DOHH2 (cell line): ENCODE results near the gene FFAR1.
A peak's percentile ranks its signal among the peaks of the same experiment; 100 is the strongest.

Source experiments
- H3F3A ChIP-seq: fragments of 200-600 bp; sonication (generic), shearing (Covaris generic); 2 replicates; pipeline ENCODE4 v1.6.0; 2016; ENCODE audit warnings: antibody characterized with exemption, mild to moderate bottlenecking; ENCODE audit not compliant: control insufficient read depth, insufficient read depth
- H3K27ac ChIP-seq: fragments of 200-600 bp; sonication (generic); 2 replicates; pipeline ENCODE4 v1.5.1; 2014; ENCODE audit warnings: low read depth, mild to moderate bottlenecking, low read length, moderate library complexity
- H3K27me3 ChIP-seq: fragments of 200-600 bp; sonication (generic); 2 replicates; pipeline ENCODE4 v1.6.1; 2014; ENCODE audit warnings: mild to moderate bottlenecking, low read length, mixed read lengths; ENCODE audit not compliant: control insufficient read depth
- H3K36me3 ChIP-seq: fragments of 200-600 bp; sonication (generic); 2 replicates; pipeline ENCODE4 v1.6.1; 2014; ENCODE audit warnings: mild to moderate bottlenecking, low read length, moderate library complexity, mixed read lengths; ENCODE audit not compliant: control insufficient read depth
- H3K4me1 ChIP-seq: fragments of 200-600 bp; sonication (generic); 2 replicates; pipeline ENCODE4 v1.6.1; 2014; ENCODE audit warnings: mild to moderate bottlenecking, low read length, mixed read lengths; ENCODE audit not compliant: control insufficient read depth
- H3K4me2 ChIP-seq: fragments of 200-600 bp; sonication (generic); 2 replicates; pipeline ENCODE4 v1.6.0; 2014; ENCODE audit warnings: mild to moderate bottlenecking, low read length, moderate library complexity
- H3K4me3 ChIP-seq: fragments of 200-600 bp; sonication (generic); 2 replicates; pipeline ENCODE4 v1.5.1; 2014; ENCODE audit warnings: mild to moderate bottlenecking, low read length, mixed read lengths
- H3K79me2 ChIP-seq: fragments of 200-600 bp; sonication (generic); 2 replicates; pipeline ENCODE4 v1.6.1; 2014; ENCODE audit warnings: mild to moderate bottlenecking, low read length, mixed read lengths; ENCODE audit not compliant: control insufficient read depth
- H3K9me2 ChIP-seq: fragments of 200-600 bp; sonication (generic); replicated peaks from 2 replicates; pipeline ENCODE4 v1.6.1; 2014; ENCODE audit warnings: mild to moderate bottlenecking, low read length, mixed read lengths; ENCODE audit not compliant: control insufficient read depth
- H3K9me3 ChIP-seq: fragments of 200-600 bp; sonication (generic); 2 replicates; pipeline ENCODE4 v1.6.1; 2014; ENCODE audit warnings: antibody characterized with exemption, low read length, mixed read lengths; ENCODE audit not compliant: control insufficient read depth, insufficient read depth
- H4K20me1 ChIP-seq: fragments of 200-600 bp; sonication (generic); 2 replicates; pipeline ENCODE4 v1.6.0; 2014; ENCODE audit warnings: low read depth, mild to moderate bottlenecking, antibody characterized with exemption, low read length, moderate library complexity; ENCODE audit not compliant: control insufficient read depth, insufficient read depth
- EZH2phosphoT487 ChIP-seq: fragments of 200-600 bp; sonication (generic); IDR thresholded peaks from 2 replicates; pipeline ENCODE4 v1.6.1; 2017; ENCODE audit warnings: borderline replicate concordance, mild to moderate bottlenecking, antibody characterized with exemption, low read length, moderate library complexity, mixed read lengths
- TF ChIP-seq, protein P1 (sequence below): fragments of 200-600 bp; sonication (generic); IDR thresholded peaks from one replicate; pipeline ENCODE4 v1.5.1; 2014; ENCODE audit warnings: antibody characterized with exemption, mild to moderate bottlenecking, low read depth, low read length; ENCODE audit not compliant: poor library complexity, severe bottlenecking

Gene FFAR1, protein sequence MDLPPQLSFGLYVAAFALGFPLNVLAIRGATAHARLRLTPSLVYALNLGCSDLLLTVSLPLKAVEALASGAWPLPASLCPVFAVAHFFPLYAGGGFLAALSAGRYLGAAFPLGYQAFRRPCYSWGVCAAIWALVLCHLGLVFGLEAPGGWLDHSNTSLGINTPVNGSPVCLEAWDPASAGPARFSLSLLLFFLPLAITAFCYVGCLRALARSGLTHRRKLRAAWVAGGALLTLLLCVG (N-terminal part only)

GRCh38 chr19:35347171-35347929, at the start of gene FFAR1:
FFAR1 (plus strand) TSS chr19:35347902; CDS start chr19:35351552, 3,650 bp downstream.
- no peaks in the 10 kb centered on the region for H3K9me3 ChIP-seq
- no peaks in the 10 kb centered on the region for H3K79me2 ChIP-seq
- H3K36me3 ChIP-seq: peaks cover 60% of the 10 kb centered on the region
- H3K4me3 ChIP-seq: peak within 1 kb of the TSS; percentile 49
- H4K20me1 ChIP-seq: peaks cover 23% of the 10 kb centered on the region
- TF ChIP-seq, protein P1, sequence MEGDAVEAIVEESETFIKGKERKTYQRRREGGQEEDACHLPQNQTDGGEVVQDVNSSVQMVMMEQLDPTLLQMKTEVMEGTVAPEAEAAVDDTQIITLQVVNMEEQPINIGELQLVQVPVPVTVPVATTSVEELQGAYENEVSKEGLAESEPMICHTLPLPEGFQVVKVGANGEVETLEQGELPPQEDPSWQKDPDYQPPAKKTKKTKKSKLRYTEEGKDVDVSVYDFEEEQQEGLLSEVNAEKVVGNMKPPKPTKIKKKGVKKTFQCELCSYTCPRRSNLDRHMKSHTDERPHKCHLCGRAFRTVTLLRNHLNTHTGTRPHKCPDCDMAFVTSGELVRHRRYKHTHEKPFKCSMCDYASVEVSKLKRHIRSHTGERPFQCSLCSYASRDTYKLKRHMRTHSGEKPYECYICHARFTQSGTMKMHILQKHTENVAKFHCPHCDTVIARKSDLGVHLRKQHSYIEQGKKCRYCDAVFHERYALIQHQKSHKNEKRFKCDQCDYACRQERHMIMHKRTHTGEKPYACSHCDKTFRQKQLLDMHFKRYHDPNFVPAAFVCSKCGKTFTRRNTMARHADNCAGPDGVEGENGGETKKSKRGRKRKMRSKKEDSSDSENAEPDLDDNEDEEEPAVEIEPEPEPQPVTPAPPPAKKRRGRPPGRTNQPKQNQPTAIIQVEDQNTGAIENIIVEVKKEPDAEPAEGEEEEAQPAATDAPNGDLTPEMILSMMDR: no peak
- TF ChIP-seq EZH2phosphoT487: no peak
- H3F3A ChIP-seq: peaks cover 65% of the 10 kb centered on the region
- H3K27me3 ChIP-seq: no peaks in the 10 kb centered on the region
- peak within 1 kb of the TSS; percentile 92 for H3K27ac ChIP-seq
- no peaks in the 10 kb centered on the region for H3K9me2 ChIP-seq
- H3K4me2 ChIP-seq: peak within 1 kb of the TSS; percentile 59
- H3K4me1 ChIP-seq: peaks cover 100% of the 10 kb centered on the region

DNA sequence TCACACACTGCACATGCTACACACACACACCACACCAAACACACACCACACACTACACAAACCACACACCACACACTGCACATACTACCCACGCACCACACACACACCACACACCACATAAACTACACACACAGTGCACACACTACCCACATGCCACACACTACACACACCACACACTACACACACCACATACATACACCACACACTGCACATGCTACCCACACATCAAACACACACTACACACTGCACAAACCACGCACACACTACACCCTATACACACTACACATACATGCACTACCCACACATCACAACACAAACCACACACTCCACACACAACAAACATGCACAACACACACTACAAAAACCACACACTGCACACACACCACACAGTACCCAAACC, 49.8 kb upstream of the FFAR1 start:
- Histone ChIP-seq H3K9me2 (no peaks in the 10 kb centered on the region), H3K9me3 (no peaks in the 10 kb centered on the region), H3K36me3 (no peaks in the 10 kb centered on the region), H3K27ac (peak overlapping the region; percentile 90), H4K20me1 (no peaks in the 10 kb centered on the region), H3K27me3 (no peaks in the 10 kb centered on the region), H3K4me3 (no peak overlapping the region), H3K79me2 (no peaks in the 10 kb centered on the region), H3K4me1 (peaks cover 62% of the 10 kb centered on the region), H3K4me2 (no peak overlapping the region), H3F3A (peaks cover 32% of the 10 kb centered on the region)
- TF ChIP-seq, protein P1: no peak
- TF ChIP-seq EZH2phosphoT487: no peak

- Histone ChIP-seq H3K79me2 (no peaks in the 10 kb centered on the region), H3K4me1 (peaks cover 59% of the 10 kb centered on the region), H3K4me3 (no peak overlapping the region), H3F3A (peaks cover 32% of the 10 kb centered on the region), H3K4me2 (no peak overlapping the region), H3K27ac (no peak overlapping the region), H3K9me2 (no peaks in the 10 kb centered on the region), H4K20me1 (no peaks in the 10 kb centered on the region), H3K9me3 (no peaks in the 10 kb centered on the region), H3K27me3 (no peaks in the 10 kb centered on the region), H3K36me3 (no peaks in the 10 kb centered on the region)
- TF ChIP-seq, protein P1: no peak
- no peak for TF ChIP-seq EZH2phosphoT487
Measured at GRCh38 chr19:35298561-35298972, 49.1 kb upstream of the FFAR1 start.
